CD4-positive, alpha-beta T cell treated with Interleukin-4 for 1 hour (primary cell): Measurements from ENCODE around the gene RAI14.

ENCODE experiments used
- DNase-seq, 2 donors: peaks; one replicate each; pipeline ENCODE4 v3.0.0-alpha.2; 2020 to 2022

The RAI14 gene

DNA sequence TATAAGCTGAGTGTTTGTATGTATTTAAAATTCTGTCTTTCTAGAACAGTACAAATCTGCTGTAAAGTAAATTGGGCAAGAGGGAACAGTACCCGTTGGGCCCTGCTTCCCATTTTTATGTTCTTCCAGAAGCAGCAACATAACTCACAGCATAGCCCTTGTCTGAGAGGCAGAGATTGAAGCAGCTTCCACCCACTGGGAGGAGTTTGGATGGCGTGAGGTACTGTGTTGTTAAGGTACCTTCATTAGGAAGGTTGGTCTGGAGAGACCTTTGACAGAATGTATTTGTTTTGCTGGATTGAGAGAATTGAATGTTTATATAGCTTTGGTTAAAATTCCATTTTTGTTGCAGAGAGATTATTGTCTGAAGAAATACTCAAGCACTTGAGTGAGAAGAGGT is 24.8 kb downstream of the RAI14 start:
- DNase-seq, result no peak

DNA sequence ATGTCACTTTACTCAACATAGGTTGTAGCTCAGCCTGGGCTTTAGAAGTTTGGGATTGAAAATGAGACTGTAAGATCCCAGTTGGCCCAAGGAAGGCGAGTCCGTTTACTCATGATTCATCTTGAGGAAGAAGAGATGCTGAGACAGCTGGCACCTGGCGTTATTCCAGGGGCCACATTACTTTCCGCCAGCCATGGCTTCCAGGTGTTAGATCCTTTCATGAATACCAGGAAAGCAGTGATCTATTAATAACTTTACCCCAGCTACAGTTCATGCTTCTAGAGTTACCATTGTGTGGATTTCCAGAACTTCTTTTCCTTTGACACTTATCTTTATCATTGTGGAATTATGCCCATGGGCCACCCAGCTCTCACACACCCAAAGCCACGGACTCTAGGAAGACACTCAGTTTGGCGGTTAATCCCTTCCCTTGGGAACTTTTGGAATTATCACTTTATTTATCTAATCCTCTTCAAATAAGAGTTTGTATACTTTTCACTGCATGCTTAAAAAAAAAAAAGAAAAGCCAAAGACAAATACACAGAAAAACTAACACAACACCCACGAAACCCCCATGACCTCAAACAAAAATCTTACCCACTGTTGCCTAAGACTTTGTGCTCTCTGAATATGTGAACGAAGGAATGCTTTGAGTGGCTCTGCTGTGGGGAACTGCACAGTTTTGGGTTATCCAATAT is 26.9 kb downstream of the RAI14 start:
- DNase-seq, result no peak

DNA sequence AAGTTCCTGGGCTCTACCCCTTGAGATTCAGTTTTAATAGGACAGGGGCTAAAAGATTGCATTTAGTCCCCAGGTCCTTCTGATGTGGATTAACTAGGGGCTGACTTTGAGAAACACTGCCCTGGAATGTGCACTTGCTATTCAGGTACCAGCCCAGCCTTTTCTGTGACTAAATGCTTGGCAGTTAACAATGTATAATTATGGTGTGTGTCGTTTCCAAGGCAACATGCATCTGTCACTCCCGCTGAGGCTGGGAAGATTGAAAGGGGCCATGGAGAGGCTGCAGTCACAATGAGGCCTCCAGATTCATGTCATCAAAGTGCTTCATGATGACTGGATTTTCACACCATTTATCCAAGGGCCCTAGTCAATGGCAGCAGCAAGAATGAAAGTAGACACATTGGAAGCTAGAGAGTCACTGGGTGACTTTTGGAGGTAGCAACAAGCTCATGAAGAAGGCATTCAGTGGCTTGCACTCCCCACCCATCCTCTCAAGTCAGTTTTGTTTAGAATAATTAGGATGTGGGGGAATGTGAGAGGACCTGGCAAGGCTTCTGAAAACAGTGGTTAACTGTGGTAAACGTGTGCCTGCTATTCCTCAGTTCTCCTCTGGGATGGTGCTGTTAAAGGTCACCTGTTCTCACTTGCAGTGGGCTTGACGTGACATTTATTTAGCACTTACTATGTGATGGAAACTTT is 28.3 kb downstream of the RAI14 start:
- no peak for DNase-seq

DNA sequence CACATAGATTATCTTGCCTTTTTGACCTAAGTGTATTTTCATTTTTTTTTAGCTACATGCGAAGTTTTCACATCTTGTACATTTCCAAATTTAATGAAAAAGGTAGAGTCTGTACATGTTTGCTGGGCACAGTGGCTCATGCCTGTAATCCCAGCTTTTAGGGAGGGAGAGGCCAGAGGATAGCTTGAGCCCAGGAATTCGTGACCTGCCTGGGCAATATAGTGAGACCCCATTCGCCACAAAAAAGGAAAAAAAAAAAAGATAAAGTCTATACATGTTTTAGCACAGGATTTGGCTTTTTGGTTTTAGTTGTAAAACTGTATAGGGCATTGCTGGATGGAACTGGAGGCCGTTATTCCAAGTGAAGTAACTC is 28.8 kb downstream of the RAI14 start:
- no peak for DNase-seq

DNA sequence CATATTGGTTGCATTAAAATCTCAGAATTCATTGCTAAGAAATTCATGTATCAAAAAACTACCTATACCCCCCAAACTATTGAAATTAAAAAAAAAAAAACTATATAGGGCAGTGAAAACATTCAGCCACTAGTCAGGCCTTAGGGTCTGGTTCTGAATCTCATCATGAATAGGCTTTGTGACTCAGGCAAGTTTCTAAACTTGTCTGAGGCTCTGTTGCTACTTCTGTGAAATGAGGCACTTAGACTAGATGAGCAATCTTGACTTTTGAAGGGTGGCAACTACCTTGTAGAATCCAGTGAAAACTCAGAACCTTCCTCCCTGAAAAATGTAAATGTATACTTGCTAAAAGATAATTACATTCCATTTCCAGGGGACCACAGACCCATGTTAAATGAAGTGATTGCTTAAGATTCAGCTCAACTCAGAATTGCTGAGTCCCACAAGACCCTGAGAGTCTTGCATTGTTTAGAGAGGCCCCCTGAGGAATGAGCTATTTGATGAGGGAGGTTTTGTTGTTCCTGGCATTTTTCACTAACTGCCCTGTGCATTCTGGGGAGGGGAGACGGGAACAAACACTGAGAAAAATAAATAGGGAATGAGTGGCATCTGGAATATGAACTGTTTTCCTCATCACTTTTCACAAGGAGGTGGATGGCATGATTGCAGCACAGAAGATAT is 29.5 kb downstream of the RAI14 start:
- no peak for DNase-seq

DNA sequence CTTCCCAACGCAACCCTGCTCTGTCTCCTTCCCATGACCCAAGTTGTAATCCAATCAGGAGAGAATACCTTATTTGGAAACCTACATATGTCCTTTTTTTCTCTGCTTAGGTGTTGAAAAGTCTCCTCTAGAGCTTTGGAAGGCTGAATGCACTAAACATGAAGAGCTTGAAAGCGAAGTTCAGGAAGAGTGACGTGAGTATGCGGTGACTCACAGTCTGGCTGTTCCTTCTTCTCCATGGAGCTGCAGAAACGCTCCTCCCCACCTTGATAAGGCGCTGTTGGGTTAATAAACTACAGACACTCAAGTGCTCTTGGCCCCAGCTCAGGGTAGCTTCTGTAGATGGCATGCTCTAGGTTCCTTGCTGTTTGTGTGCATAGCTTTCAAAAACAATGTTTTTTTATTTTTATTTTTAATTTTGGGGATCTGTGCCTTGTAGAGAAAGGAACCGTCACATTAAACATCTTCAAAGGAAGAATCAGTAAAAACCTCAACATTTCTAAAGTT is 30.7 kb downstream of the RAI14 start:
- no peak for DNase-seq

DNA sequence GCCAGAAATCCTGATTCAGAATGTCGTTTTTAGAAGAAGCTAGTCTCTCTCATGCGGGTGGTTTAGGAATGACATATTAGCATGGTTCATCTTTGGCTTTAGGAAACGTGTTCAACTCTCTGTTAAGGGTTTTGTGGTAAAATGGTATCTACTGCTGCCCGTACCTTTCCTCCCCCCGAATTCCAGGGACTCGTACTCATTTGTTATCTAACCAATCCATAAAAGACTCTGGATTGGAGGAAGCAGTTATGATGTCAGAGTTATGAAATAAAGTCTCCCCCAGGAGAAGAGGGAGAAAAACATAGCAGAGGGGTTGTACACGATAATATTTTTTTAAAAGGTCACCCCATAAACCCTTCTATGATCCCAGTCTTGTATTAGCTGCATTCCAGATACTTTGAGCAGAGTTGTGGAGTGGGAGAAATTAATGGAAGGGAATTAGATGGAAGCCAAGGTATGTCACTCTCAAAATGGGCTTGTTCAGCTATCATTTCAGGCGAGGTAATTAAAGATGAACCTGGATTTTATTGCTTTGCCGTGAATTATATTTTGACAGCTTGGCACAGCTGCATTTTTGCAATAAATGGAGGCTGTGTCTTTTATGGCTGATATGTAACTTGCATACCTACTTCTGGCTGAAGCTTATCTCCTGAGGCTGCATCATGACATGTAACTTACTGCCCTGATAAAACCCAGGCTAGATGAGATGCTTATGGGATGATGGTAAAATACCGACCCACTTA is 31.3 kb downstream of the RAI14 start:
- DNase-seq, result no peak

DNA sequence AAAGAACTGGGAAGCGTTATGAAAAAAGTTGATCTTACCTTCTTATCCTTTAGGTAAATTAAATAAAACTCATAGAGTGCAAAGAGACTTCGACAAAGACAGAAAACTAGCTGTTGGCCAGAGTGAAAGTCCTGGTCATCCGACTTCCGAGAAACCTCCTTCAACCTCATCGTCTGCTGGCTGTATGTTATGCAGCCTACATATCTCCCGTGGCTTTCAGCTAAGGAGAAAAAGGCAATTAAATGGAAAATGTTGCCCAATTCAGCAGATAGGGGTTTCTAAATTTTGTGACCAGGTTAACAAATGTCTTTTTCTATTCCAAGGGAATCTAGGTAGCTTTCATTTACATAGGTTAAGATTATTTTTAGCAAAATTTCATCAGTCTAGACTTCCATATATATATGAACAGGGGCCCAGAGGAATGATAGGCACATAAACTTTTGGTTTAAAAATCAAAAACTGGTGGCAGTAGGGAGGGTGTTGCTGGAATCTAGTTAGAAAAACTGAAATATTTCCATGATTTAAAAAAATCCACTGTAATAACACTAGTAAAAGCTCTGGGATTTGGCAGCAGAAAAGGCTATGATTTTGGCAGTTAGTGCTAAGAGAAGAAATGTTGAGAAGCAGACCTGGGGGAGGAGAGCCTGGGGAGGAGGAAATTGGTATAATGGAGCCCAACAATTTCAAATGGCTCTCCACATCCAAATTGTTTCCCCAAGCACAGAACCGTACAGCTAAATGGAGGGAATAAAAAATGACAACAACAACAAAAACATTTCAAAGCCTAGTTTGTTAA is 32.1 kb downstream of the RAI14 start:
- no peak for DNase-seq

DNA sequence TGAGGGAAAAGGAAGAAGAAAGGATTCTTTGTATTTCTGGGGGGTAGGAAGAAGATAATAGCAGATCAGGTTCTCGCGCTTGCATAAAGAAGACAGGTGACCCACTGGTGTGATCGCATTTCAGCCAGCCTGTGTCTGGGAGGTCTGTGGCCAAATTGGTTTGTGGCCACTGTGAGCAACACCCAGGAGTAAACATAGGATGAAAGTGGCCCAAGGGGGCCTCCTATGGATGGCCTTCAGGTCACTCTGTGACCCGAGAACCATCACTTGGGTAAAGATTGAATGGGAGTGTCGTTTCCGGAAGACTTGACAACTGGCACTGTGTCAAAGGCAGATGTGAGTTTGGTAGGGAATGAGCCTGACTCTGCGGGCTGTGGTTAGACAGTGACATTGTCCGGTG is 34.2 kb downstream of the RAI14 start:
- no peak for DNase-seq

DNA sequence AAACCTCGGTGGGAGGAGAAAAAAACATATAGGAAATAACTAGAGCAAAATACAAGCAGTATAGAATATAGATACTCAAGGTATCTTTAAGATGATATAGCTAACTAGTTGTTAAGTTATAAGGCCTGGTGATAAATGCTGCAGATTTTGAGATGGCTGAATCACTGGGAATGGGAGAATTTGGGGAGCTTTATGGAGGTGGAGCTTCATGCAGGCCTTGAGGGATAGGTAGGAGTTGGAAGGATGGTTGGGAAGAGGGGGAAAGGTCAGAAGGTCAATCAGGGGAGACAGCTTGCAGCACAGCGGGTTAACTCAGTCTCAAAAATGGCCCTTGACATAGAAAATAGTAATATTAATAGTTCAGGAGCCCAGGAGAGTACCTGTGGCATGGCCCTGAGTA is 34.8 kb downstream of the RAI14 start:
- DNase-seq, result no peak

DNA sequence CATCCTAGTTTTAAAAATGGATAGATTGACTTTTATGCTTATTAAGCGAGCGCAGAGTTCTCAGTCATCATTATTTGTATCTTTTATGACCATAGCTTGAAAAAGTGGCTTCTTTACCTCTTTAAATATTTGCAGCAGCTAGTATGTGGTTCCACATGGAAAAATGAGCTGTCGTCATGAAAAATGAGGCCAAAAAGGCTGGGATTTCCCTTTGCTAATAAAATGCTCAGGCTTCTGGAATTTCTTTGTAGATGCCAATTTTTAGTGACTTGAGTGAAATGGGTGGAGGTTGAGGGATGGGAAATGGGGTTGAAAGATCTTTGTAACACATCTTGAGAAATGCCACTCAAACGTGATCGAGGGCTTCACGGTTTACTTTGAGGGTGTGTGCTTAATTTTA is 35.2 kb downstream of the RAI14 start:
- no peak for DNase-seq

DNA sequence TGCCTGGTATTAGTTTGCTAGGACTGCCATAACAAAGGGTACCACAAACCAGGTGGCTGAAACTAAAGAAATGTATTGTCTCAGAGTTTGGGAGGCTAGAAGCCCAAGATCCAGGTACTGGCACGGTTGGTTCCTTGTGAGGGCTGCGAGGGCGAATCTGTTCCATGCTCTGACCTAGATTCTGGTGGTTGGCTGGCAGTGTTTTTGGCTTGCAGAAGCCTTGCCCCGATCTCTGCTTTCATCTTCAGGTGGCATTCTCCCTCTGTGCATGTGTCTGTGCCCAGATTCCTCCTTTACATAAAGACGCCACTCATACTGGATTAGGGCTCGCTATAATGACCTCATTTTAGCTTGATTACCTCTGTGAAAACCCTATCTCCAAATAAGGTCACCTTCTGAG is 36.7 kb downstream of the RAI14 start:
- no peak for DNase-seq

DNA sequence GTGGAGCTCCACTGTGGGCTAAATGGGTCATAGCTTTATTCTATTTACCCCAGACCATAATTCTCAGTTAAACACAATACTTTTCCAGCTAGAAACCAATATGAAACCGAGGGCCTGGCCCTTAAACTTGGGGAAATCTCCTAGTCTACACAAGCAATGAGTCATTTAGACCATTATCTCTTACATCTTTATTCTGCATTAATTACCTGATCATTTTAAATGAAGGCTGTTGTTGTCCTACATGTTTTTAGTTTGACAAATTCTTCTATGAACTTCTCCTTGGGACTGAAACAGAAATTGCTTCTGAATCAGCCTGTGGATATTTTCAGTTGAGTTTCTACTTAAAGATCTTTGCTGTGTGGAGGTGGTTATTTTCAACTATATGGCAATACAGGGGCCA is 37.9 kb downstream of the RAI14 start:
- DNase-seq, result no peak

DNA sequence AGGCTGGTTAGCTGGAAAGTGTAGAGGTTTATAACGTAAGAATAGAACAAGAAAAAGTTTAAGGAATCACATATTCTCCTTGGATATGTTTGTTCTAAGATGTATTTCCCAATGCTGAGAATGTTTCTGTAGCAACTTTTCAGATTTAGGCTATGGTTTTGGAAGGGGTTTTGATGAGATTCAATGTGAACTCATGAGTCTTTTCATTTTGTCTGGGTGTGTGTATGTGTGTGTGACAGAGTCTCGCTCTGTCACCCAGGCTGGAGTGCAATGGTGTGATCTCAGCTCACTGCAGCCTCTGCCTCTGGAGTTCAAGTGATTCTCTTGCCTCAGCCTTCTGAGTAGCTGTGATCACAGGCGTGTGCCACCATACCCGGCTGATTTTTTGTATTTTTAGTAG is 38.6 kb downstream of the RAI14 start:
- DNase-seq, result no peak

DNA sequence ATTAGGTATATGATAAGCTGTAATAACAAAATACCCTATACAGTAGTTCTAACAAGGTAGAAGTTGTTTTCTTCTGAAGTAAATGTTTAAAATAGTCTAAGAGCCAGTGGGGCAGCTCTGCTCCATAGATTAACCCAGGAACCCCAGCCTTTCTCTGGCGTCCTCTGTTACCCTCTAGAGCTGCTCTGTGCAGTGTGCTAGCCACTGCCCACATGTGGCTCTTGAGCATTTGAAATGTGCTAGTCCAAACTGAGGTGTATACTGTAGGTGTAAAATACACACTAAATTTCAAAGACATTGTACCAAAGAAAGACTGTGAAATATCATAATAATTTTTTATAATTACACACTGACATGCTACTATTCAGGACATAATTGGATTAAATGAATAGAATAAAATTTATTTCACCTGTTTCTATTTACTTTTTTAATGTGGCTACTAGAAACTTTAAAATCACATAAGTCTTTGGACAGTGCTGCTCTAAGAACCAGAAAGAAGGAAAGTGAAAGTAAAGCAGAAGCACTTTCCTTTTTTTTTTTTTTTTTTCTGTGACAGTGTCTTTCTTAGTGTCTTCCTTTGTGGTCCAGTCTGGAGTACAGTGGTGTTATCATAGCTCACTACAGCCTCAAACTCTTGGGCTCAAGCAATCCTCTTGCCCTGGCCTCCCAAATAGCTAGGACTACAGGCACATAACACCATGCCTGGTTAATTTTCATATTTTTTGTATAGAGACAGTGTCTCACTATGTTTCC is 39.3 kb downstream of the RAI14 start:
- DNase-seq, result peak in 1 of 2 donors; percentile 2

DNA sequence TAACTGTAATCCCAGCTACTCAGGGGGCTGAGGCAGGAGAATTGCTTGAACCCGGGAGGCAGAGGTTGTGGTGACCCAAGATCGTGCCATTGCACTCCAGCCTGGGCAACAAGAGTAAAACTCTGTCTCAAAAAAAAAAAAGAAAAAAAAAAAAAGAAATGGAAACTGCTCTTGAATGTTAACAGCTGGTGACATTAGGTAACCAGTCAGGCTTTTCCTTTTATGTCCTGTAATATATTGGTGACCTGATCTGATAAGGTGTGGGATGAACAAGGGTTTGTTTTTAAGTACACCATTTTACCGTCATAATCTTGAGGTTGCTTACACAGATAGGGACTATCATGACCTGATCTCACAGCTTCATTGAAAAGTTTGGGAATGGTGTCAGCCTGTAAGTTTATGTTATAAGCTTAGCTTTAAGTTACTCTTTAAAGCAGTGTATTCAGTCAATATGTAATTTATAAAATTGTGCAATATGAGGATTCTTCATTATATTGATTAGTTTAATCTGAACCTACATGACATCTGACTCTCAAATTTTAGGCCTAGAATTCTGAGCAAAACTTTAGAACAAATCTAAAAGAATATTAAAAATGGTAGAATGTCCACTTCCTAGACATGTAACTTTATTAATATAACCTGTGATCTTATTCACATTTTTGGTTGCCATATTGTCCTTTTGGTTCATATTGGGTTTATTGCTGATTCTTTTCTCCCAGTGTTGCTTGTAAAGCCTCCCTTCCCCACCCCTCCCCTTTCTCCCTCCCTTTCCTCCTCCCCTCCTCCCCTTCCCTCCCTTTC is 41.4 kb downstream of the RAI14 start:
- no peak for DNase-seq

DNA sequence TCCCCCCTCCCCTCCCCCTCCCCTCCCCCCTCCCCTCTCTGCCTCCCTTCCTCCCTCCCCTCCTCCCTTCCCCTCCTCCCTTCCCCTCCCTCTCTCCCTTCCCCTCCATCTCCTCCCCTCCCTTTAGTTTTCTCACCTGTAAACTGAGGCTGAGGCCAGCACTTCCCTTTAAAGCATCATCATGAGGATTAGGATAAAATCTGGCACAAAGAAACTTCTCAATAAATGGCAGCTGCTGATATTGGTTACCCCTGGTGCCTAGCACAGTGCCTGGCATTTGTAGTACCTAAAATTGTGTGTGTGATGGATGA is 41.9 kb downstream of the RAI14 start:
- DNase-seq, result no peak

DNA sequence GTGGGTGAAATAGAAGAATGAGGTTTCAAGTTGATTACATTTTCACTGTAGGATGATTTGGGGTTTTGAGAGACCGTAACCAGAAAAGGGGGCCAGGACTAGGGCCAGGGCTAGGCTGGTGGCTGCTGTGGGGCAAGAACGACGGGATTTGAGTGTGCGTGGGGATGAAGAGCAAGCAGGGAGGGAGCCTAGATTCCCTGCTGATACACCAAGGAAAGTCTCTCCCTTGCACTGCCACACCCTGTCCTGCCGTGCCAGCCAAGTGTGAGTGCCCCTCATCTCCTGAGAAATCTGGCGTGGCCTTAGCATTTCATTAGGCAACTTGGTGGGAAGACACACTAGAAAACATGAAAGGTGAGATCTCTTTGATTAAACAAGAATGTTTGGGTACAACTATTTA is 42.6 kb downstream of the RAI14 start:
- DNase-seq, result no peak

DNA sequence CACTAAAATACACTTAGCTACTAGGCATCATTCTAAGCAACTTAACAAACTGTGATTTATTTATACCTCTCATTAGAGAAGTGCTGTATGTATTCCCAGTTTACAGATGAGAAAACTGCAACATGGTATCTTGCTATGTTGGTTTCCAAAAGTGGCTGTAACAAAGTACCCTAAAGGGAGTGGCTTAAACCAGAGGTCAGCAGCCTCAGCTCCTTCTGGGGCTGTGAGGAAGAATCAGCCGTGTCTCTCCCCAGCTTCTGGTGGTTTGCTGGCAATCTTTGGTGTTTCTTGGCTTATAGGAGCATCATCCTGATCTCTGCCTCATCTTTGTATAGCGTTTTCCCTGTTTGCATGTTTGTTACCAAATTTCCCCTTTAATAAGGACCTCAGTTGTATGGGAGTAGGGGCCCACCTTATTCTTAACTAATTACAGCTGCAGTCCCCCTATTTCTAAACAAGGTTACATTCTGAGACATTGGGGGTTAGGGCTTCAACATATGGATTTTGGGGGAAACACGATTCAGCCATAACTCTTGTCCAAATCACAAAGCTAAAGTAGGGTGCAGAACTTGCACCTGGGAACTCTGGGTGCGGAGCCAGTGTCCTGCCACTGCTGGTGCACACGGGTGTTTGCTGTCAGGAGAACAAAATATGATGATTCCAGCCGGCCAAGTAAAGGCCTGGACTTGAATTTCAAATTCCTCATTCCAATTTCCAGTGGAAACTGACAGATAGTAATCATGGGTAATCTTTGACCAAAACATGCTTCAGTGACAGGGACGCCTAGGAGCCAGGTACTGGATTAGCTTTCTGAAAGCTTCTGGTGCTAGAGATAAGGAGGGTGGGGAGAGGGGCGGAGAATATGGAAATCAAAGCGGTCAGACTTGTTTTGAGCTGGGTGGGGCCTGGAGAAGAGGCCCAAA is 43.3 kb downstream of the RAI14 start:
- no peak for DNase-seq

DNA sequence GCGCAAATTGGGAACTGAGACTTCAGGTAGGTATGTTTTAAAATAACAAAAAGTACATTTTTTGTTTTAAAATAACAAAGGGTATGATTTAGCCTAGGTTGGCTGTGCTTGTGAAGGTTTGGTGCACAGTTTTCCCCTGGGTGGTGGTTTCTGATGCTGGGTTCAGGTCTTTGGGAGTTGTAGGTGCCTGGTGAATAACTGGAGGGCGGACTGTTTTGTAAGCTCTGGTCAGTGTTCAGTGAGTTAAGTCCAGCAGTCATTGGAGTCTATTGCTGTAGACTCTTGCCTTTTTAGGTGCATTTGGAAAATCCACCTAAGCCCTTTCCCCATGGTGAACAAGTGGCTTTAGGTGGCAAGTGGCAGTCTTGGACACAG is 43.9 kb downstream of the RAI14 start:
- DNase-seq, result no peak
